Kidney (tissue), 14 donors: Measurements from ENCODE around the gene CCDC149. TPM values are rescaled to one million over a fixed set of nuclear protein-coding genes. Genes with fewer than 3 reads are reported as not detected.
A peak's percentile ranks its signal among the peaks of the same experiment; 100 is the strongest.

Experiments used
- DNase-seq, 5 donors: peaks; one replicate each; pipeline ENCODE4 v3.0.0-alpha.2; 2013 to 2020
- FAIRE-seq: peaks from 2 replicates; lab custom pipeline; 2012; peaks lifted over from hg19 to GRCh38; lab: Jason Lieb, UNC
- H3K27ac ChIP-seq, 2 donors: one replicate each; pipeline ENCODE4 v1.7.0; 2013; ENCODE audit warnings: low read depth in 2 of 2, low read length in 2 of 2, inconsistent platforms in 1 of 2
- H3K27me3 ChIP-seq: one replicate; pipeline ENCODE4 v1.7.1; 2013; ENCODE audit warnings: low read length, inconsistent platforms; ENCODE audit not compliant: control insufficient read depth, insufficient read depth
- H3K36me3 ChIP-seq, 3 donors: one replicate each; pipeline versions ENCODE4 v1.7.0 to v1.7.1; 2013; ENCODE audit warnings: low read length in 3 of 3, control low read depth in 1 of 3, inconsistent platforms in 1 of 3; ENCODE audit not compliant: insufficient read depth in 3 of 3, control insufficient read depth in 2 of 3
- H3K4me1 ChIP-seq, 3 donors: one replicate each; pipeline versions ENCODE4 v1.7.0 to v1.7.1; 2013; ENCODE audit warnings: low read length in 3 of 3, inconsistent platforms in 1 of 3, low read depth in 1 of 3; ENCODE audit not compliant: control insufficient read depth in 2 of 3, insufficient read depth in 2 of 3
- H3K4me3 ChIP-seq, 3 donors: one replicate each; pipeline versions ENCODE4 v1.7.0 to v1.8.1; 2013; ENCODE audit warnings: low read length in 3 of 3, control low read depth in 1 of 3, inconsistent platforms in 1 of 3
- H3K9ac ChIP-seq, 3 donors: one replicate each; pipeline versions ENCODE4 v1.7.0 to v1.7.1; 2013; ENCODE audit warnings: low read length in 3 of 3, control low read depth in 1 of 3, inconsistent platforms in 1 of 3
- H3K9me3 ChIP-seq, 3 donors: one replicate each; pipeline versions ENCODE4 v1.7.0 to v1.7.1; 2013; ENCODE audit warnings: low read length in 3 of 3, control low read depth in 1 of 3, inconsistent platforms in 1 of 3; ENCODE audit not compliant: control insufficient read depth in 2 of 3, insufficient read depth in 1 of 3
- intact Hi-C: fragments of 100-400 bp; cut with DNase I; formaldehyde crosslinking; loops from one replicate; pipeline ENCODE4 v1.11.1; 2022
- polyA plus RNA-seq: library from polyadenylated mRNA; stranded (reverse); fragments of 350-450 nt; fragmentation: Illumina TruSeq; extraction: RNeasy Lipid Tissue Mini Kit (QIAGEN cat#74804); gene quantifications from one replicate; pipeline ENCODE4 v1.2.3, GENCODE V29; 2014; ENCODE audit warnings: low read depth, low replicate concordance; ENCODE audit not compliant: insufficient read depth
- total RNA-seq: library from RNA; stranded (reverse); fragmentation: NEBNext Ultra II Directional; extraction: Animal tissue kit (Norgen Biotek cat#: 25700); gene quantifications from one replicate; pipeline ENCODE4 v1.2.1, GENCODE V29; 2021
- TF ChIP-seq, protein P1 (sequence below): IDR thresholded peaks from 3 replicates; pipeline ENCODE4 v1.5.1; 2012; ENCODE audit warnings: mild to moderate bottlenecking, moderate library complexity, borderline replicate concordance; ENCODE audit not compliant: insufficient read depth; ENCODE audit errors: extremely low read depth
- donor health status: control.
- donor health status: control.
- donor health status: control.
- donor health status: control.
- donor health status: control.
- donor health status: DM: yes; HTN: yes; CAD: no.
- donor health status: Normal renal cell carcinoma (clear cell type).

Gene CCDC149
- total and polyA plus RNA-seq, 2 donors from 2014 or later = 6.9 to 21.8 TPM

DNA sequence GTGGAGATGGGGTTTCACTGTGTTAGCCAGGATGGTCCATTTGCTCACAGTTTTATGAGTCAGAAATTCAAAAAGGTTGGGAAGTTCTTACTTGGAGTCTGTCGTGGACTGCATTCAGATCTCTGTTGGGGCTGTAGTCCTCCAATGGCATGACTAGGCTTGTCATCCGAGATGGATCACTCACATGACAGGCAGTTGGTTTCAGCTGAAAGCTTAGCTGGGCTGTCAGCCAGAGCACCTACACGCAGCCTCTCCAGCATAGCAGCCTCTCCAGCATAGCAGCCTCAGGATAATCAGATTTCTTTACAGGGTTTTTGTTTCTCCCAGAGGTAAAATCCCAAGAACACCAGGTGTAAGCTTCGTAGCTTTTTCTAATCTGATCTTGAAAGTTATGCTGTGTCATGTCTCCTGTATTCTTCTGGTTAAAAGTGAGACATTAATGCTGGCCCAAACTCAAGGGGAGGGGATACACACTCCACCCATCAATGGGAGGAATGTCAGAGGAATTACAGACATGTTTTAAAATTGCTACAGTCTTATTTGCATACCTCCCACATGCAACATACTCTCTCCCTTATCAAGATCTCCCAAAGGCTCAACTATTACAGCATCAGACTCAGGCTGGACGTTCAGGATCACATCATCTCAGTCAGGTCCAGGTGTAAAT is 149.1 kb downstream of the CCDC149 start:
- Histone ChIP-seq H3K9ac (no peak overlapping the region), H3K4me3 (no peak overlapping the region), H3K27ac (no peak overlapping the region), H3K36me3 (no peaks in the 10 kb centered on the region), H3K27me3 (no peaks in the 10 kb centered on the region), H3K4me1 (no peaks in the 10 kb centered on the region), H3K9me3 (no peaks in the 10 kb centered on the region)
- DNase-seq (peak in 4 of 5 donors; percentile 26 to 53 (median 40)), FAIRE-seq (no peak)
- TF ChIP-seq, protein P1, sequence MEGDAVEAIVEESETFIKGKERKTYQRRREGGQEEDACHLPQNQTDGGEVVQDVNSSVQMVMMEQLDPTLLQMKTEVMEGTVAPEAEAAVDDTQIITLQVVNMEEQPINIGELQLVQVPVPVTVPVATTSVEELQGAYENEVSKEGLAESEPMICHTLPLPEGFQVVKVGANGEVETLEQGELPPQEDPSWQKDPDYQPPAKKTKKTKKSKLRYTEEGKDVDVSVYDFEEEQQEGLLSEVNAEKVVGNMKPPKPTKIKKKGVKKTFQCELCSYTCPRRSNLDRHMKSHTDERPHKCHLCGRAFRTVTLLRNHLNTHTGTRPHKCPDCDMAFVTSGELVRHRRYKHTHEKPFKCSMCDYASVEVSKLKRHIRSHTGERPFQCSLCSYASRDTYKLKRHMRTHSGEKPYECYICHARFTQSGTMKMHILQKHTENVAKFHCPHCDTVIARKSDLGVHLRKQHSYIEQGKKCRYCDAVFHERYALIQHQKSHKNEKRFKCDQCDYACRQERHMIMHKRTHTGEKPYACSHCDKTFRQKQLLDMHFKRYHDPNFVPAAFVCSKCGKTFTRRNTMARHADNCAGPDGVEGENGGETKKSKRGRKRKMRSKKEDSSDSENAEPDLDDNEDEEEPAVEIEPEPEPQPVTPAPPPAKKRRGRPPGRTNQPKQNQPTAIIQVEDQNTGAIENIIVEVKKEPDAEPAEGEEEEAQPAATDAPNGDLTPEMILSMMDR = no peak
- intact Hi-C loops = no loop called here

Other genes with a start within 250 kb of the CCDC149 start
- 193 TPM for gene SOD3, start 117.5 kb downstream of the CCDC149 start, total RNA-seq
- 111 TPM for gene SOD3, start 117.5 kb downstream of the CCDC149 start, polyA plus RNA-seq
- gene LGI2, start 117.9 kb upstream of the CCDC149 start, total RNA-seq = 7.5 TPM
- 4.8 TPM for gene LGI2, start 117.9 kb upstream of the CCDC149 start, polyA plus RNA-seq
- gene SEPSECS, start 247.4 kb upstream of the CCDC149 start, total RNA-seq = 13.8 TPM
- 7.3 TPM for gene SEPSECS, start 247.4 kb upstream of the CCDC149 start, polyA plus RNA-seq